GM04503 (cell line): ENCODE measurements around the gene TNFRSF14.

Experiments used
- DNase-seq: peaks from one replicate; pipeline ENCODE4 v3.0.0-alpha.2; 2012; ENCODE audit warnings: low read depth

TNFRSF14 gene

GRCh38 chr1:2602866-2603520 is 46.8 kb downstream of the TNFRSF14 start:
- no peak for DNase-seq

- no peak for DNase-seq
These were observed 47.5 kb downstream of the TNFRSF14 start for GRCh38 chr1:2603521-2604155.

GRCh38 chr1:2604156-2604843 is 48.1 kb downstream of the TNFRSF14 start:
- DNase-seq = no peak

- no peak for DNase-seq
These were observed 48.8 kb downstream of the TNFRSF14 start for GRCh38 chr1:2604844-2605508.

- DNase-seq = no peak
These were observed 49.6 kb downstream of the TNFRSF14 start for GRCh38 chr1:2605509-2606395.

GRCh38 chr1:2606396-2606880 is 50.3 kb downstream of the TNFRSF14 start:
- no peak for DNase-seq

- no peak for DNase-seq
These were observed 50.9 kb downstream of the TNFRSF14 start for GRCh38 chr1:2606881-2607621.

- no peak for DNase-seq
These were observed 51.5 kb downstream of the TNFRSF14 start for GRCh38 chr1:2607641-2608091.

GRCh38 chr1:2609319-2610035 is 53.3 kb downstream of the TNFRSF14 start:
- DNase-seq = no peak

- DNase-seq = no peak
These were observed 54.1 kb downstream of the TNFRSF14 start for GRCh38 chr1:2610036-2610959.

- no peak for DNase-seq
These were observed 54.9 kb downstream of the TNFRSF14 start for GRCh38 chr1:2611031-2611501.

- no peak for DNase-seq
These were observed 55.7 kb downstream of the TNFRSF14 start for GRCh38 chr1:2611621-2612437.

- no peak for DNase-seq
These were observed 56.6 kb downstream of the TNFRSF14 start for GRCh38 chr1:2612591-2613365.
